Uterus (tissue), 4 donors: ENCODE measurements around the gene SEMA4B. TPM values are rescaled to one million over a fixed set of nuclear protein-coding genes. Genes with fewer than 3 reads are reported as not detected.

Experiments
- DNase-seq, 2 donors: peaks; one replicate each; pipeline ENCODE4 v3.0.0-alpha.2; 2019 to 2020
- H3K27ac ChIP-seq, 2 donors: fragments of 200-600 bp; sonication (generic); 1 replicate in 1 of 2; 2 replicates in 1 of 2; pipeline ENCODE4 v1.5.1; 2016 to 2018
- H3K27me3 ChIP-seq, 2 donors: fragments of 200-600 bp; sonication (generic); one replicate each; pipeline ENCODE4 v1.5.1; 2018 to 2019; ENCODE audit warnings: control low read depth in 1 of 2
- H3K36me3 ChIP-seq, 2 donors: fragments of 200-600 bp; sonication (generic); one replicate each; pipeline ENCODE4 v1.5.1; 2019; ENCODE audit warnings: control low read depth in 1 of 2
- H3K4me1 ChIP-seq, 2 donors: fragments of 200-600 bp; sonication (generic); one replicate each; pipeline ENCODE4 v1.5.1; 2018 to 2019; ENCODE audit warnings: control low read depth in 1 of 2
- H3K4me3 ChIP-seq, 2 donors: fragments of 200-600 bp; sonication (generic); 1 replicate in 1 of 2; 2 replicates in 1 of 2; pipeline ENCODE4 v1.5.1; 2018 to 2019; ENCODE audit warnings: mild to moderate bottlenecking in 1 of 2
- H3K9me3 ChIP-seq, 2 donors: fragments of 200-600 bp; sonication (generic); one replicate each; pipeline ENCODE4 v1.5.1; 2019; ENCODE audit warnings: control low read depth in 1 of 2
- CTCF ChIP-seq, 4 experiments: fragments of 200-600 bp in 2 of 4; fragments of 450-650 bp in 2 of 4; sonication (generic) in 2 of 4; IDR thresholded peaks; one replicate each; pipeline ENCODE4 v1.5.1; 2016 to 2019; ENCODE audit warnings: antibody characterized with exemption in 4 of 4, mild to moderate bottlenecking in 2 of 4, moderate library complexity in 1 of 4
- POLR2A ChIP-seq, 2 donors: fragments of 450-650 bp; IDR thresholded peaks; one replicate each; pipeline ENCODE4 v1.6.1; 2016; ENCODE audit warnings: antibody characterized with exemption in 2 of 2, mild to moderate bottlenecking in 1 of 2, moderate library complexity in 1 of 2
- intact Hi-C: fragments of 100-400 bp; cut with DNase I; formaldehyde crosslinking; loops from one replicate; pipeline ENCODE4 v1.15.1; 2023; ENCODE audit warnings: low total_unique reads
- total RNA-seq, 4 donors: library from RNA; depleted of rRNA in 3 of 4; stranded (reverse); fragments of >200 nt in 3 of 4; gene quantifications; one replicate each; pipeline versions ENCODE4 v1.1.0 to v1.2.4, GENCODE V29; 2014 to 2023
- donor health status: DM: yes; HTN: yes; CAD: no.

Gene SEMA4B
- total RNA-seq, 4 donors from 2014 or later, result 6.7 to 50.1 (median 22.8) TPM

- DNase-seq, result no peak
- Histone ChIP-seq H3K9me3 (no peaks in the 10 kb centered on the region), H3K27me3 (no peaks in the 10 kb centered on the region), H3K4me3 (peak within 1 kb of the TSS; percentile 76 to 81), H3K36me3 (no peaks in the 10 kb centered on the region), H3K4me1 (peaks cover 0 to 4% of the 10 kb centered on the region in 2 donors), H3K27ac (peak within 1 kb of the TSS; percentile 86 to 91)
- TF ChIP-seq CTCF (IDR thresholded peaks at IDR 0.05), result no peak
- TF ChIP-seq POLR2A (IDR thresholded peaks at IDR 0.05), result peak; percentile 55 to 71
- intact Hi-C loops, result no loop called here
Measured at GRCh38 chr15:90234096-90234988, 33.2 kb downstream of the SEMA4B start, which contains the start of gene GDPGP1. GDPGP1 (plus strand) TSS chr15:90234209; CDS start chr15:90240909, 6,700 bp downstream.

GRCh38 chr15:90239371-90239770 lies 38.2 kb downstream of the SEMA4B start:
- Histone ChIP-seq H3K36me3 (no peaks in the 10 kb centered on the region), H3K27ac (no peak overlapping the region), H3K4me1 (peaks cover 0 to 4% of the 10 kb centered on the region in 2 donors), H3K4me3 (no peak overlapping the region), H3K27me3 (no peaks in the 10 kb centered on the region), H3K9me3 (no peaks in the 10 kb centered on the region)
- intact Hi-C loops, result no loop called here
- DNase-seq, result no peak
- no peak for TF ChIP-seq POLR2A (IDR thresholded peaks at IDR 0.05)
- TF ChIP-seq CTCF (IDR thresholded peaks at IDR 0.05), result no peak

- TF ChIP-seq CTCF (IDR thresholded peaks at IDR 0.05), result no peak
- TF ChIP-seq POLR2A (IDR thresholded peaks at IDR 0.05), result no peak
- DNase-seq, result no peak
- Histone ChIP-seq H3K4me3 (no peak overlapping the region), H3K9me3 (no peaks in the 10 kb centered on the region), H3K36me3 (no peaks in the 10 kb centered on the region), H3K27ac (no peak overlapping the region), H3K4me1 (no peaks in the 10 kb centered on the region), H3K27me3 (no peaks in the 10 kb centered on the region)
- intact Hi-C loops, result no loop called here
Measured at GRCh38 chr15:90240856-90241255, 39.7 kb downstream of the SEMA4B start.

GRCh38 chr15:90241343-90242192 lies 40.4 kb downstream of the SEMA4B start:
- H3K36me3 ChIP-seq, result no peaks in the 10 kb centered on the region
- intact Hi-C loops, result no loop called here
- no peaks in the 10 kb centered on the region for H3K27me3 ChIP-seq
- DNase-seq, result no peak
- no peak overlapping the region for H3K4me3 ChIP-seq
- no peaks in the 10 kb centered on the region for H3K9me3 ChIP-seq
- TF ChIP-seq CTCF (IDR thresholded peaks at IDR 0.05) (no peak), POLR2A (IDR thresholded peaks at IDR 0.05) (no peak)
- no peaks in the 10 kb centered on the region for H3K4me1 ChIP-seq
- H3K27ac ChIP-seq, result no peak overlapping the region
